ENCODE results near the gene SSBP2. TPM values are rescaled to one million over a fixed set of nuclear protein-coding genes. Genes with fewer than 3 reads are reported as not detected.

The SSBP2 gene
- total and polyA plus RNA-seq, 2 of the 8 experiments (the other 6 are each of a cell fraction or from before 2014, with no cell fraction given): 21.5 to 36.2 TPM

- Histone ChIP-seq H3K27me3 (replicated peaks in 1 of 4; ENCODE audit: control insufficient read depth in 3 of 4, extremely low read depth in 1 of 4, insufficient read depth in 3 of 4, low read length in 3 of 4) (no peaks in the 10 kb centered on the region), H3K23me2 (ENCODE audit: low read depth, low read length) (no peaks in the 10 kb centered on the region), H2BK15ac (ENCODE audit: low read length) (no peak overlapping the region), H3K23ac (ENCODE audit: insufficient read length) (no peak overlapping the region), H2AFZ (ENCODE audit: low read length) (no peak overlapping the region), H3K9me3 (ENCODE audit: insufficient read depth in 2 of 2, low read depth in 1 of 2, low read length in 1 of 2) (no peaks in the 10 kb centered on the region), H2BK5ac (ENCODE audit: low read depth, low read length) (no peak overlapping the region), H2BK20ac (ENCODE audit: low read length) (no peak overlapping the region), H3K56ac (replicated peaks; ENCODE audit: insufficient read length, low read depth, low read length) (no peak overlapping the region), H3K79me1 (ENCODE audit: low read depth, low read length) (no peaks in the 10 kb centered on the region), H3K36me3 (ENCODE audit: control insufficient read depth in 2 of 4, insufficient read depth in 4 of 4, low read length in 3 of 4) (no peaks in the 10 kb centered on the region), H3K14ac (ENCODE audit: insufficient read length) (no peak overlapping the region), H3K4ac (replicated peaks; ENCODE audit: insufficient read length, low read depth, low read length) (no peak overlapping the region), H2AK5ac (ENCODE audit: low read depth, low read length) (no peak overlapping the region), H3K18ac (ENCODE audit: extremely low read depth, low read length) (no peak overlapping the region), H3K79me2 (ENCODE audit: control insufficient read depth in 1 of 2, insufficient read depth in 2 of 2, low read length in 2 of 2) (no peaks in the 10 kb centered on the region; a peak in 1 of 4 replicates), H4K91ac (replicated peaks; ENCODE audit: insufficient read length, low read length) (no peak overlapping the region), H4K5ac (ENCODE audit: insufficient read length, low read depth, low read length) (no peak overlapping the region), H3K9ac (replicated peaks in 1 of 4; ENCODE audit: extremely low read depth in 1 of 4, low read depth in 3 of 4, low read length in 3 of 4) (no peak overlapping the region), H4K8ac (ENCODE audit: extremely low read depth, insufficient read depth, low read length) (no peak overlapping the region), H3K4me2 (ENCODE audit: insufficient read depth in 1 of 2, low read depth in 2 of 2, low read length in 2 of 2) (no peak overlapping the region), H3K4me1 (replicated peaks in 1 of 4; ENCODE audit: control insufficient read depth in 3 of 4, insufficient read depth in 4 of 4, low read length in 3 of 4) (no peaks in the 10 kb centered on the region), H4K20me1 (replicated peaks in 1 of 2; ENCODE audit: control insufficient read depth in 1 of 2, insufficient read depth in 2 of 2, low read length in 2 of 2) (no peaks in the 10 kb centered on the region), H2BK120ac (replicated peaks; ENCODE audit: low read depth, low read length) (no peak overlapping the region), H2BK12ac (ENCODE audit: low read depth, low read length) (no peak overlapping the region), H3K4me3 (ENCODE audit: extremely low read depth in 1 of 4, insufficient read depth in 2 of 4, low read depth in 3 of 4, low read length in 4 of 4) (no peak overlapping the region), H3K27ac (ENCODE audit: low read depth, low read length) (no peak overlapping the region)
- WGBS, 2 experiments (ENCODE audit: extremely low coverage in 1 of 2, insufficient coverage in 1 of 2, insufficient read length in 1 of 2, insufficient replicate concordance in 2 of 2, low coverage in 1 of 2, low lambda C conversion rate in 2 of 2, missing lambda C conversion rate in 1 of 2): 100% methylated on average over 1 of the region's 1 CpG; no CpG with 5 or more reads in 1 of the 2 experiments
- FAIRE-seq: no peak
- ChIA-PET POLR2A (ENCODE audit: partially characterized antibody) (no interaction called here), CTCF (ENCODE audit: partially characterized antibody) (no interaction called here)
- DNase-seq (ENCODE audit: low read depth in 1 of 2, low spot score in 2 of 2): no peak
- no peak for TF ChIP-seq JUND (IDR thresholded peaks at IDR 0.05; ENCODE audit: low read length)
- no peak for TF ChIP-seq KDM1A (IDR thresholded peaks at IDR 0.05; ENCODE audit: borderline replicate concordance, low read length)
- no peak for TF ChIP-seq RNF2 (IDR thresholded peaks at IDR 0.05; ENCODE audit: borderline replicate concordance, low read depth, low read length, missing control alignments, poor library complexity, severe bottlenecking)
- TF ChIP-seq PHF8 (conservative IDR thresholded peaks at IDR 0.05; ENCODE audit: low read depth, low read length): no peak
- TF ChIP-seq GABPA (IDR thresholded peaks at IDR 0.05; ENCODE audit: borderline replicate concordance, insufficient read depth, low read length): no peak
- no peak for TF ChIP-seq CBX8 (IDR thresholded peaks at IDR 0.05; ENCODE audit: borderline replicate concordance, low read depth, low read length)
- TF ChIP-seq KDM4A (IDR thresholded peaks at IDR 0.05; ENCODE audit: low read depth, low read length, severe bottlenecking): no peak
- no peak for TF ChIP-seq ATF2 (IDR thresholded peaks at IDR 0.05; ENCODE audit: low read length)
- TF ChIP-seq SP4 (IDR thresholded peaks at IDR 0.05; ENCODE audit: low read length): no peak
- no peak for TF ChIP-seq NRF1 (IDR thresholded peaks at IDR 0.05; ENCODE audit: low read depth, low read length)
- TF ChIP-seq SIRT6 (IDR thresholded peaks at IDR 0.05; ENCODE audit: low read length): no peak
- TF ChIP-seq SRF (IDR thresholded peaks at IDR 0.05; ENCODE audit: low read depth, low read length): no peak
- no peak for TF ChIP-seq CBX5 (IDR thresholded peaks at IDR 0.05; ENCODE audit: low read depth, low read length)
These were observed 71.0 kb downstream of the SSBP2 start for GRCh38 chr5:81679885-81680284.
